Measurements from ENCODE around the gene SLC12A8.

- TF ChIP-seq CTCF (conservative IDR thresholded peaks at IDR 0.05; ENCODE audit: low read length) (no peak), EZH2phosphoT487 (IDR thresholded peaks at IDR 0.05; ENCODE audit: borderline replicate concordance) (no peak)
Observed at GRCh38 chr3:125051205-125051604, 161.3 kb downstream of the SLC12A8 start.

Measured in Loucy (cell line).